HEK293 (cell line): ENCODE data around the gene EGFLAM.

Experiments
- CTCF ChIA-PET: fragments of 350-600 bp; formaldehyde crosslinking; extraction: SDS; loops from one replicate; lab custom pipeline; 2021; ENCODE audit warnings: antibody characterized with exemption; lab: Yijun Ruan, JAX
- POLR2A ChIA-PET: fragments of 300-600 bp; formaldehyde crosslinking; extraction: SDS; loops from one replicate; lab custom pipeline; 2020; ENCODE audit warnings: antibody characterized with exemption, inconsistent platforms; lab: Yijun Ruan, JAX
- H3K27ac ChIP-seq: fragments of 200-500 bp; sonication (Bioruptor generic); 2 replicates; pipeline ENCODE4 v1.5.1; 2014; ENCODE audit warnings: low read depth, low read length, control low read depth, inconsistent platforms; ENCODE audit errors: extremely low read depth
- H3K36me3 ChIP-seq, 2 experiments: fragments of 200-500 bp in 1 of 2; sonication (Bioruptor generic) in 1 of 2; 1 replicate in 1 of 2; 2 replicates in 1 of 2; pipeline ENCODE4 v1.5.1; 2014 to 2017; ENCODE audit warnings: inconsistent platforms in 2 of 2, low read length in 2 of 2; ENCODE audit not compliant: control insufficient read depth in 2 of 2, insufficient read depth in 1 of 2
- H3K4me1 ChIP-seq: fragments of 200-500 bp; sonication (Bioruptor generic); 2 replicates; pipeline ENCODE4 v1.5.1; 2014; ENCODE audit warnings: mild to moderate bottlenecking, low read length, inconsistent platforms; ENCODE audit not compliant: control insufficient read depth, insufficient read depth
- H3K4me3 ChIP-seq: 2 replicates; pipeline ENCODE4 v1.5.1; 2011; ENCODE audit warnings: low read depth, mild to moderate bottlenecking, control low read depth, low read length, moderate library complexity
- H3K9me3 ChIP-seq: fragments of 200-500 bp; sonication (Bioruptor generic); 2 replicates; pipeline ENCODE4 v1.5.1; 2014; ENCODE audit warnings: low read depth, low read length, inconsistent platforms; ENCODE audit not compliant: control insufficient read depth, insufficient read depth
- BCL11B ChIP-seq: fragments of 450-650 bp; formaldehyde crosslinking; IDR thresholded peaks from 2 replicates; pipeline ENCODE4 v1.5.1; 2016; ENCODE audit warnings: low read depth, missing biosample characterization, missing genetic modification characterization
- HOXD13 ChIP-seq: sonication (generic); formaldehyde crosslinking; IDR thresholded peaks from 2 replicates; pipeline ENCODE4 v1.8.0; 2022; ENCODE audit warnings: missing genetic modification reagents, borderline replicate concordance
- IKZF3 ChIP-seq: fragments of 450-650 bp; IDR thresholded peaks from 2 replicates; pipeline ENCODE4 v1.5.0; 2018; ENCODE audit warnings: missing biosample characterization, mild to moderate bottlenecking, missing genetic modification characterization, moderate library complexity
- KLF1 ChIP-seq: fragments of 450-650 bp; formaldehyde crosslinking; IDR thresholded peaks from 2 replicates; pipeline ENCODE4 v1.5.1; 2016; ENCODE audit warnings: missing biosample characterization, missing genetic modification characterization
- OSR2 ChIP-seq: fragments of 450-650 bp; formaldehyde crosslinking; IDR thresholded peaks from 2 replicates; pipeline ENCODE4 v1.5.1; 2016; ENCODE audit warnings: missing biosample characterization, missing genetic modification characterization
- SALL2 ChIP-seq: fragments of 450-650 bp; formaldehyde crosslinking; IDR thresholded peaks from 2 replicates; pipeline ENCODE4 v1.5.0; 2017; ENCODE audit warnings: missing biosample characterization, mild to moderate bottlenecking, missing genetic modification characterization, borderline replicate concordance
- SCRT1 ChIP-seq: fragments of 450-650 bp; formaldehyde crosslinking; IDR thresholded peaks from 2 replicates; pipeline ENCODE4 v1.5.1; 2016; ENCODE audit warnings: missing biosample characterization, missing genetic modification characterization, borderline replicate concordance
- TCF7L2 ChIP-seq: IDR thresholded peaks from 2 replicates; pipeline ENCODE4 v1.6.1; 2011; ENCODE audit warnings: low read depth, mild to moderate bottlenecking, inconsistent platforms, low read length, moderate library complexity, borderline replicate concordance
- ZBTB1 ChIP-seq: fragments of 450-650 bp; formaldehyde crosslinking; IDR thresholded peaks from 2 replicates; pipeline ENCODE4 v1.5.1; 2016; ENCODE audit warnings: missing biosample characterization, missing genetic modification characterization
- ZBTB7A ChIP-seq: fragments of 450-650 bp; formaldehyde crosslinking; IDR thresholded peaks from 2 replicates; pipeline ENCODE4 v1.5.1; 2016; ENCODE audit warnings: low read depth, missing biosample characterization, missing genetic modification characterization
- ZBTB8A ChIP-seq: fragments of 450-650 bp; formaldehyde crosslinking; IDR thresholded peaks from 2 replicates; pipeline ENCODE4 v1.5.1; 2016; ENCODE audit warnings: missing biosample characterization, missing genetic modification characterization
- ZNF2 ChIP-seq: fragments of 450-650 bp; formaldehyde crosslinking; IDR thresholded peaks from 2 replicates; pipeline ENCODE4 v1.5.1; 2016; ENCODE audit warnings: missing biosample characterization, missing genetic modification characterization
- ZNF239 ChIP-seq: fragments of 450-650 bp; formaldehyde crosslinking; IDR thresholded peaks from 2 replicates; pipeline ENCODE4 v1.5.1; 2016; ENCODE audit warnings: missing biosample characterization, missing genetic modification characterization
- ZNF24 ChIP-seq: fragments of 450-650 bp; formaldehyde crosslinking; IDR thresholded peaks from 2 replicates; pipeline ENCODE4 v1.5.1; 2016; ENCODE audit warnings: missing biosample characterization, missing genetic modification characterization
- ZNF350 ChIP-seq: fragments of 450-650 bp; formaldehyde crosslinking; IDR thresholded peaks from 2 replicates; pipeline ENCODE4 v1.5.0; 2017; ENCODE audit warnings: missing biosample characterization, mild to moderate bottlenecking, missing genetic modification characterization
- ZNF48 ChIP-seq: fragments of 450-650 bp; formaldehyde crosslinking; IDR thresholded peaks from 2 replicates; pipeline ENCODE4 v1.5.1; 2016; ENCODE audit warnings: missing biosample characterization, missing genetic modification characterization
- ZNF585B ChIP-seq: fragments of 450-650 bp; formaldehyde crosslinking; IDR thresholded peaks from 2 replicates; pipeline ENCODE4 v1.5.1; 2016; ENCODE audit warnings: missing biosample characterization, missing genetic modification characterization
- ZNF623 ChIP-seq: fragments of 450-650 bp; formaldehyde crosslinking; IDR thresholded peaks from 2 replicates; pipeline ENCODE4 v1.5.1; 2016; ENCODE audit warnings: missing biosample characterization, missing genetic modification characterization
- ZNF654 ChIP-seq: fragments of 450-650 bp; formaldehyde crosslinking; IDR thresholded peaks from 2 replicates; pipeline ENCODE4 v1.5.1; 2016; ENCODE audit warnings: low read depth, missing biosample characterization, missing genetic modification characterization
- ZNF707 ChIP-seq: fragments of 450-650 bp; formaldehyde crosslinking; IDR thresholded peaks from 2 replicates; pipeline ENCODE4 v1.5.1; 2016; ENCODE audit warnings: missing biosample characterization, missing genetic modification characterization
- ZNF777 ChIP-seq: fragments of 450-650 bp; formaldehyde crosslinking; IDR thresholded peaks from 2 replicates; pipeline ENCODE4 v1.5.1; 2017; ENCODE audit warnings: missing biosample characterization, missing genetic modification characterization, borderline replicate concordance
- ZSCAN30 ChIP-seq: fragments of 450-650 bp; IDR thresholded peaks from 2 replicates; pipeline ENCODE4 v1.5.1; 2018; ENCODE audit warnings: missing biosample characterization, mild to moderate bottlenecking, missing genetic modification characterization, moderate library complexity
- TF ChIP-seq, protein P1 (sequence below): fragments of 450-650 bp; formaldehyde crosslinking; IDR thresholded peaks from 2 replicates; pipeline ENCODE4 v1.5.1; 2016; ENCODE audit warnings: missing biosample characterization, missing genetic modification characterization, borderline replicate concordance
- TF ChIP-seq, protein P2 (sequence below): fragments of 450-650 bp; formaldehyde crosslinking; IDR thresholded peaks from 2 replicates; pipeline ENCODE4 v1.5.1; 2016; ENCODE audit warnings: missing biosample characterization, missing genetic modification characterization
- TF ChIP-seq, protein P3 (sequence below): fragments of 450-650 bp; formaldehyde crosslinking; IDR thresholded peaks from 2 replicates; pipeline ENCODE4 v1.5.1; 2016; ENCODE audit warnings: missing biosample characterization, missing genetic modification characterization
- TF ChIP-seq, protein P4 (sequence below): fragments of 450-650 bp; formaldehyde crosslinking; IDR thresholded peaks from 2 replicates; pipeline ENCODE4 v1.5.1; 2017; ENCODE audit warnings: missing biosample characterization, missing genetic modification characterization
- TF ChIP-seq, protein P5 (sequence below): fragments of 450-650 bp; formaldehyde crosslinking; IDR thresholded peaks from 2 replicates; pipeline ENCODE4 v1.5.1; 2016; ENCODE audit warnings: missing biosample characterization, missing genetic modification characterization

EGFLAM gene

DNA sequence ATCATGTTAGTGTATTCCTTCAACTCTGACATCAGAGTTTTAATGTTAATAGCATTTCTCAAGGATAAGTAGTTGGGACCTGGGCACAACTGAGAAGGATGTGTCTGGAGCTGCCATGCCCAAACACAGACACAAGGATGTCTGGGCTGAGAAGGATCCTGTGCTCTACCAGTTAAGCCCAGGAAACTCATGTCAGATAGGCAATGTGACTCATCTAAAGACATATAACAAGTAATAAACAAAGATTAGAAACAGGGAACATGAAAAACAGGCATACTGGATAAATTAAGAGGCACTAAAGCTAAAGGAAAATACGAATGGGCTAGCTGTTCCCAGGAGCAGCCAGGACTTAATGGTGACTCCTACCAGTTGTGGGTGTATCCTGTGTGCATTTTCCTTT lies 9.1 kb upstream of the EGFLAM start:
- no peaks in the 10 kb centered on the region for H3K36me3 ChIP-seq
- no peak overlapping the region for H3K27ac ChIP-seq
- H3K4me1 ChIP-seq = peaks cover 6% of the 10 kb centered on the region; the same call in 1 of the 2 replicates
- CTCF ChIA-PET = interaction anchor here (0.6 to 4.3 kb wide), 7 partner anchors 10 to 172 kb away, joined by 3 to 21 read pairs (median 5); partner anchors contain the start of gene EGFLAM
- TF ChIP-seq KLF1 (tag by site-specific recombination) = no peak
- no peak for TF ChIP-seq IKZF3 (tag by site-specific recombination)
- no peak for TF ChIP-seq SCRT1
- TF ChIP-seq ZNF707 = no peak
- TF ChIP-seq SALL2 (tag by site-specific recombination) = no peak
- no peak for TF ChIP-seq TCF7L2
- TF ChIP-seq, protein P1, sequence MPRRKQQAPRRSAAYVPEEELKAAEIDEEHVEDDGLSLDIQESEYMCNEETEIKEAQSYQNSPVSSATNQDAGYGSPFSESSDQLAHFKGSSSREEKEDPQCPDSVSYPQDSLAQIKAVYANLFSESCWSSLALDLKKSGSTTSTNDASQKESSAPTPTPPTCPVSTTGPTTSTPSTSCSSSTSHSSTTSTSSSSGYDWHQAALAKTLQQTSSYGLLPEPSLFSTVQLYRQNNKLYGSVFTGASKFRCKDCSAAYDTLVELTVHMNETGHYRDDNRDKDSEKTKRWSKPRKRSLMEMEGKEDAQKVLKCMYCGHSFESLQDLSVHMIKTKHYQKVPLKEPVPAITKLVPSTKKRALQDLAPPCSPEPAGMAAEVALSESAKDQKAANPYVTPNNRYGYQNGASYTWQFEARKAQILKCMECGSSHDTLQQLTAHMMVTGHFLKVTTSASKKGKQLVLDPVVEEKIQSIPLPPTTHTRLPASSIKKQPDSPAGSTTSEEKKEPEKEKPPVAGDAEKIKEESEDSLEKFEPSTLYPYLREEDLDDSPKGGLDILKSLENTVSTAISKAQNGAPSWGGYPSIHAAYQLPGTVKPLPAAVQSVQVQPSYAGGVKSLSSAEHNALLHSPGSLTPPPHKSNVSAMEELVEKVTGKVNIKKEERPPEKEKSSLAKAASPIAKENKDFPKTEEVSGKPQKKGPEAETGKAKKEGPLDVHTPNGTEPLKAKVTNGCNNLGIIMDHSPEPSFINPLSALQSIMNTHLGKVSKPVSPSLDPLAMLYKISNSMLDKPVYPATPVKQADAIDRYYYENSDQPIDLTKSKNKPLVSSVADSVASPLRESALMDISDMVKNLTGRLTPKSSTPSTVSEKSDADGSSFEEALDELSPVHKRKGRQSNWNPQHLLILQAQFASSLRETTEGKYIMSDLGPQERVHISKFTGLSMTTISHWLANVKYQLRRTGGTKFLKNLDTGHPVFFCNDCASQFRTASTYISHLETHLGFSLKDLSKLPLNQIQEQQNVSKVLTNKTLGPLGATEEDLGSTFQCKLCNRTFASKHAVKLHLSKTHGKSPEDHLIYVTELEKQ (tag by site-specific recombination) = no peak
- TF ChIP-seq ZNF777 (tag by site-specific recombination) = no peak
- TF ChIP-seq ZNF2 (tag by site-specific recombination) = no peak
- no peak for TF ChIP-seq OSR2 (tag by site-specific recombination)
- no peak for TF ChIP-seq ZNF654 (tag by site-specific recombination)
- no peak for TF ChIP-seq HOXD13 (CRISPR knock-in tag)
- no peak for TF ChIP-seq ZNF48 (tag by site-specific recombination)
- TF ChIP-seq, protein P2, sequence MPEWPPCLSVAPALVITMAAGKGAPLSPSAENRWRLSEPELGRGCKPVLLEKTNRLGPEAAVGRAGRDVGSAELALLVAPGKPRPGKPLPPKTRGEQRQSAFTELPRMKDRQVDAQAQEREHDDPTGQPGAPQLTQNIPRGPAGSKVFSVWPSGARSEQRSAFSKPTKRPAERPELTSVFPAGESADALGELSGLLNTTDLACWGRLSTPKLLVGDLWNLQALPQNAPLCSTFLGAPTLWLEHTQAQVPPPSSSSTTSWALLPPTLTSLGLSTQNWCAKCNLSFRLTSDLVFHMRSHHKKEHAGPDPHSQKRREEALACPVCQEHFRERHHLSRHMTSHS (tag by site-specific recombination) = no peak
- no peak for TF ChIP-seq ZBTB7A (tag by site-specific recombination)
- TF ChIP-seq, all 188 proteins: peak for 0
- Histone ChIP-seq H3K9me3 (no peaks in the 10 kb centered on the region), H3K4me3 (no peak overlapping the region)
- POLR2A ChIA-PET = interaction anchor here (1.2 kb wide), 1 partner anchor 9 kb away, joined by 3 read pairs; the partner anchor contains the start of gene EGFLAM

DNA sequence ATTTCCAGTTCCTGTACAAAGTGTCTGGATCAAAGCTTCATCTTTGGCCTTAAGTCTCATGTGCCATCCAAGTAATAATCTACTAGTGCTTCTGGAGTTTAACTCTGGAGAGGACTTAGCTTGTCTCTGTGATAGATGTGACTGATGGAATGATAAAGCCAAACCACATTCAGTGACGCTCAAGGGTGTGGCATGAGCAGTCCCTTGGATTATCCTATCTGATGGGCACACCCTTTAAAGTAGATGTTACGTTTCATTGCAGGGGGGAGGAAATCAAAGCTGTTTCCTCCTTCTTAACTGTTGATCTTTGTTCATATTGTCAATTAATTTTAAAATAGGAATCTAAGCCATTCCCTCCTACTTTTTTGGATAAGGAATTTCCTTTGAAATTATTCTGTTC lies 8.5 kb upstream of the EGFLAM start:
- Histone ChIP-seq H3K4me3 (no peak overlapping the region), H3K4me1 (peaks cover 6% of the 10 kb centered on the region; the same call in 1 of the 2 replicates)
- TF ChIP-seq ZNF350 (tag by site-specific recombination) = no peak
- TF ChIP-seq, protein P3, sequence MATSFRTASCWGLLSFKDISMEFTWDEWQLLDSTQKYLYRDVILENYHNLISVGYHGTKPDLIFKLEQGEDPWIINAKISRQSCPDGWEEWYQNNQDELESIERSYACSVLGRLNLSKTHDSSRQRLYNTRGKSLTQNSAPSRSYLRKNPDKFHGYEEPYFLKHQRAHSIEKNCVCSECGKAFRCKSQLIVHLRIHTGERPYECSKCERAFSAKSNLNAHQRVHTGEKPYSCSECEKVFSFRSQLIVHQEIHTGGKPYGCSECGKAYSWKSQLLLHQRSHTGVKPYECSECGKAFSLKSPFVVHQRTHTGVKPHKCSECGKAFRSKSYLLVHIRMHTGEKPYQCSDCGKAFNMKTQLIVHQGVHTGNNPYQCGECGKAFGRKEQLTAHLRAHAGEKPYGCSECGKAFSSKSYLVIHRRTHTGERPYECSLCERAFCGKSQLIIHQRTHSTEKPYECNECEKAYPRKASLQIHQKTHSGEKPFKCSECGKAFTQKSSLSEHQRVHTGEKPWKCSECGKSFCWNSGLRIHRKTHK (tag by site-specific recombination) = no peak
- no peak for TF ChIP-seq BCL11B (tag by site-specific recombination)
- no peak for TF ChIP-seq ZNF585B (tag by site-specific recombination)
- TF ChIP-seq, protein P4, sequence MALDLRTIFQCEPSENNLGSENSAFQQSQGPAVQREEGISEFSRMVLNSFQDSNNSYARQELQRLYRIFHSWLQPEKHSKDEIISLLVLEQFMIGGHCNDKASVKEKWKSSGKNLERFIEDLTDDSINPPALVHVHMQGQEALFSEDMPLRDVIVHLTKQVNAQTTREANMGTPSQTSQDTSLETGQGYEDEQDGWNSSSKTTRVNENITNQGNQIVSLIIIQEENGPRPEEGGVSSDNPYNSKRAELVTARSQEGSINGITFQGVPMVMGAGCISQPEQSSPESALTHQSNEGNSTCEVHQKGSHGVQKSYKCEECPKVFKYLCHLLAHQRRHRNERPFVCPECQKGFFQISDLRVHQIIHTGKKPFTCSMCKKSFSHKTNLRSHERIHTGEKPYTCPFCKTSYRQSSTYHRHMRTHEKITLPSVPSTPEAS (tag by site-specific recombination) = no peak
- TF ChIP-seq, protein P5, sequence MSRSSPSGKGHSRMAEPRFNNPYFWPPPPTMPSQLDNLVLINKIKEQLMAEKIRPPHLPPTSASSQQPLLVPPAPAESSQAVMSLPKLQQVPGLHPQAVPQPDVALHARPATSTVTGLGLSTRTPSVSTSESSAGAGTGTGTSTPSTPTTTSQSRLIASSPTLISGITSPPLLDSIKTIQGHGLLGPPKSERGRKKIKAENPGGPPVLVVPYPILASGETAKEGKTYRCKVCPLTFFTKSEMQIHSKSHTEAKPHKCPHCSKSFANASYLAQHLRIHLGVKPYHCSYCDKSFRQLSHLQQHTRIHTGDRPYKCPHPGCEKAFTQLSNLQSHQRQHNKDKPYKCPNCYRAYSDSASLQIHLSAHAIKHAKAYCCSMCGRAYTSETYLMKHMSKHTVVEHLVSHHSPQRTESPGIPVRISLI (tag by site-specific recombination) = no peak
- no peak for TF ChIP-seq ZNF239
- no peak for TF ChIP-seq ZNF24 (tag by site-specific recombination)
- TF ChIP-seq ZBTB8A (tag by site-specific recombination) = no peak
- TF ChIP-seq ZBTB1 = no peak
- no peak for TF ChIP-seq ZSCAN30
- no peak for TF ChIP-seq ZNF623 (tag by site-specific recombination)

More for the DNA sequence above, 8.5 kb upstream of the EGFLAM start:
- Histone ChIP-seq H3K27ac (no peak overlapping the region), H3K36me3 (no peaks in the 10 kb centered on the region), H3K9me3 (no peaks in the 10 kb centered on the region)
- ChIA-PET POLR2A (interaction anchor here (1.2 kb wide), 1 partner anchor 8 kb away, joined by 3 read pairs; the partner anchor contains the start of gene EGFLAM), CTCF (interaction anchor here (0.6 to 4.3 kb wide), 7 partner anchors 9 to 171 kb away, joined by 3 to 21 read pairs (median 5); partner anchors contain the start of gene EGFLAM)
